Endothelial cell of umbilical vein (primary cell): ENCODE results near the gene PLA2G6. TPM values are rescaled to one million over a fixed set of nuclear protein-coding genes. Genes with fewer than 3 reads are reported as not detected.

Experiments
- BruUV-seq: library from RNA; stranded (reverse); fragments of 400-500 nt; replicated peaks from 2 replicates; lab custom pipeline; 2021; lab: Mats Ljungman, UMichigan
- CTCF ChIA-PET: fragments of 300-600, 350-600 bp; sonication (Branson Sonifier 250); formaldehyde crosslinking; loops from one replicate; lab custom pipeline; 2021; ENCODE audit warnings: antibody characterized with exemption, inconsistent platforms; lab: Charles Lee
- POLR2A ChIA-PET: fragments of 300-600, 350-600 bp; sonication (Branson Sonifier 250); formaldehyde crosslinking; loops from one replicate; lab custom pipeline; 2021; ENCODE audit warnings: antibody characterized with exemption, inconsistent platforms; lab: Charles Lee
- DNase-seq: peaks from one replicate; pipeline ENCODE4 v3.0.0-alpha.2; 2011; ENCODE audit warnings: low read depth, low spot score
- FAIRE-seq: peaks from 2 replicates; lab custom pipeline; 2011; peaks lifted over from hg19 to GRCh38; lab: Jason Lieb, UNC
- H2AFZ ChIP-seq: 2 replicates; pipeline ENCODE4 v1.6.0; 2012; ENCODE audit warnings: low read depth, low read length, control low read depth, inconsistent platforms
- H3K27ac ChIP-seq: 2 replicates; pipeline ENCODE4 v1.5.1; 2011; ENCODE audit warnings: low read depth, mild to moderate bottlenecking, control low read depth, low read length, moderate library complexity; ENCODE audit not compliant: insufficient read depth
- H3K27me3 ChIP-seq, 2 experiments: 2 replicates each; pipeline versions ENCODE4 v1.6.0 to v1.6.1; 2011; ENCODE audit warnings: low read length in 2 of 2, mixed read lengths in 1 of 2; ENCODE audit not compliant: control insufficient read depth in 2 of 2, insufficient read depth in 2 of 2
- H3K36me3 ChIP-seq, 2 experiments: 2 replicates in 1 of 2; 3 replicates in 1 of 2; pipeline ENCODE4 v1.5.1; 2011; ENCODE audit warnings: low read length in 2 of 2, mild to moderate bottlenecking in 1 of 2, moderate library complexity in 1 of 2; ENCODE audit not compliant: control insufficient read depth in 2 of 2, insufficient read depth in 2 of 2; ENCODE audit errors: extremely low read depth in 1 of 2
- H3K4me1 ChIP-seq: 3 replicates; pipeline ENCODE4 v1.5.1; 2011; ENCODE audit warnings: mild to moderate bottlenecking, low read length; ENCODE audit not compliant: control insufficient read depth, insufficient read depth; ENCODE audit errors: extremely low read depth
- H3K4me2 ChIP-seq: 2 replicates; pipeline ENCODE4 v1.6.1; 2011; ENCODE audit warnings: low read length, control low read depth, mixed read lengths; ENCODE audit not compliant: insufficient read depth
- H3K4me3 ChIP-seq, 3 experiments: fragments of 200-600 bp in 1 of 3; sonication (generic), shearing (Covaris generic) in 1 of 3; replicated peaks in 1 of 3; 2 replicates each; pipeline ENCODE4 v1.5.1; 2011 to 2016; ENCODE audit warnings: control low read depth in 3 of 3, low read length in 3 of 3, mild to moderate bottlenecking in 2 of 3, inconsistent platforms in 1 of 3, low read depth in 1 of 3, moderate library complexity in 1 of 3; ENCODE audit not compliant: insufficient read depth in 1 of 3
- H3K79me2 ChIP-seq: 2 replicates; pipeline ENCODE4 v1.6.0; 2012; ENCODE audit warnings: low read length, inconsistent platforms; ENCODE audit not compliant: control insufficient read depth, insufficient read depth
- H3K9ac ChIP-seq: replicated peaks from 2 replicates; pipeline ENCODE3; 2011; ENCODE audit warnings: low read length, control low read depth; ENCODE audit not compliant: insufficient read depth; ENCODE audit errors: extremely low read depth
- H3K9me1 ChIP-seq: replicated peaks from 3 replicates; pipeline ENCODE4 v1.6.0; 2011; ENCODE audit warnings: mild to moderate bottlenecking, low read length; ENCODE audit not compliant: control insufficient read depth, insufficient read depth; ENCODE audit errors: extremely low read depth
- H3K9me3 ChIP-seq: replicated peaks from 2 replicates; pipeline ENCODE4 v1.5.1; 2012; ENCODE audit warnings: low read length, inconsistent platforms; ENCODE audit not compliant: control insufficient read depth, insufficient read depth
- H4K20me1 ChIP-seq: replicated peaks from 2 replicates; pipeline ENCODE3; 2011; ENCODE audit warnings: mild to moderate bottlenecking, low read length; ENCODE audit not compliant: control insufficient read depth, insufficient read depth; ENCODE audit errors: extremely low read depth
- CTCF ChIP-seq, 2 donors: IDR thresholded peaks; 1 replicate in 1 of 2; 2 replicates in 1 of 2; pipeline ENCODE4 v1.5.1; 2011; ENCODE audit warnings: low read length in 2 of 2, mild to moderate bottlenecking in 2 of 2, moderate library complexity in 2 of 2, control low read depth in 1 of 2, inconsistent platforms in 1 of 2, low read depth in 1 of 2; ENCODE audit not compliant: insufficient read depth in 1 of 2; ENCODE audit errors: extremely low read depth in 1 of 2
- EZH2 ChIP-seq: IDR thresholded peaks from 2 replicates; pipeline ENCODE4 v1.6.1; 2012; ENCODE audit warnings: borderline replicate concordance, low read depth, mild to moderate bottlenecking, moderate library complexity, low read length, inconsistent platforms; ENCODE audit not compliant: severe bottlenecking
- FOS ChIP-seq: IDR thresholded peaks from 2 replicates; pipeline ENCODE4 v1.6.1; 2011; ENCODE audit warnings: mild to moderate bottlenecking, low read length, moderate library complexity, borderline replicate concordance; ENCODE audit not compliant: insufficient read depth
- GATA2 ChIP-seq: IDR thresholded peaks from 2 replicates; pipeline ENCODE4 v1.7.0; 2011; ENCODE audit warnings: low read depth, mild to moderate bottlenecking, moderate library complexity, mixed read lengths, low read length; ENCODE audit not compliant: insufficient read length, insufficient read depth
- JUN ChIP-seq: IDR thresholded peaks from 2 replicates; pipeline ENCODE4 v1.6.1; 2011; ENCODE audit warnings: borderline replicate concordance, low read depth; ENCODE audit not compliant: insufficient read length, insufficient read depth
- MAX ChIP-seq: IDR thresholded peaks from 2 replicates; pipeline ENCODE4 v1.6.1; 2011; ENCODE audit not compliant: insufficient read depth, insufficient read length
- MYC ChIP-seq: IDR thresholded peaks from one replicate; pipeline ENCODE4 v1.6.1; 2011; ENCODE audit warnings: mild to moderate bottlenecking, low read depth, low read length
- POLR2A ChIP-seq: IDR thresholded peaks from 2 replicates; pipeline ENCODE4 v1.6.1; 2012; ENCODE audit warnings: low read depth, mild to moderate bottlenecking, control low read depth, low read length
- POLR2AphosphoS5 ChIP-seq: IDR thresholded peaks from 2 replicates; pipeline ENCODE4 v1.6.1; 2012; ENCODE audit warnings: low read depth, mild to moderate bottlenecking, control low read depth, low read length, moderate library complexity; ENCODE audit not compliant: insufficient read depth
- dilution Hi-C: fragments of 300-500 bp; cut with MboI; formaldehyde crosslinking; loops from one replicate; pipeline ENCODE4 v1.15.0; 2019; ENCODE audit warnings: low sequenced_read_pairs; ENCODE audit not compliant: extremely low pct_ligation_motif_present
- intact Hi-C: fragments of 100-400 bp; cut with micrococcal nuclease; formaldehyde crosslinking; loops from one replicate; pipeline ENCODE4 v1.10.0; 2022
- polyA plus RNA-seq, 4 experiments: library from polyadenylated mRNA; depleted of rRNA in 3 of 4; stranded (reverse) in 3 of 4; unstranded in 1 of 4; fragments of >200 nt; gene quantifications; 2 replicates each; pipeline versions ENCODE4 v1.2.1 to v1.2.3, GENCODE V29; 2011 to 2012; ENCODE audit warnings: missing spikeins in 1 of 4
- total RNA-seq: library from RNA; stranded (reverse); gene quantifications from 2 replicates; pipeline ENCODE4 v1.2.3, GENCODE V29; 2021

PLA2G6 gene
- total and polyA plus RNA-seq, 2 donors (not counting 3 experiments of a cell fraction or from before 2014, with no cell fraction given): 6.6 to 10.3 TPM

- H3K4me3 ChIP-seq: no peak overlapping the region
- H3K9me3 ChIP-seq: no peaks in the 10 kb centered on the region
- no peaks in the 10 kb centered on the region for H3K79me2 ChIP-seq
- peak; percentile 81 for TF ChIP-seq POLR2AphosphoS5
- peak; percentile 98 for TF ChIP-seq MYC
- no peak for TF ChIP-seq POLR2A
- no peak for TF ChIP-seq CTCF (IDR thresholded peaks at IDR 0.05; ENCODE audit: extremely low read depth in 1 of 2, insufficient read depth in 1 of 2, low read depth in 1 of 2, low read length in 2 of 2)
- no peak for TF ChIP-seq EZH2
- TF ChIP-seq GATA2: peak; percentile 39
- peak; percentile 62 for TF ChIP-seq JUN
- TF ChIP-seq MAX: peak; percentile 97
- TF ChIP-seq FOS: peak; percentile 70
- H3K9ac ChIP-seq: peak overlapping the region; percentile 73
- H4K20me1 ChIP-seq: no peaks in the 10 kb centered on the region
- dilution Hi-C loops: no loop called here
- H2AFZ ChIP-seq: no peak overlapping the region
- H3K4me1 ChIP-seq: peaks cover 69% of the 10 kb centered on the region
- H3K27me3 ChIP-seq: no peaks in the 10 kb centered on the region
- ChIA-PET CTCF (interaction anchor here (0.6 to 3.3 kb wide), 11 partner anchors 22 to 124 kb away, joined by 3 to 22 read pairs (median 4); partner anchors contain the start of gene MAFF), POLR2A (interaction anchor here (0.6 to 2.5 kb wide), 9 partner anchors 9 to 60 kb away, joined by 3 to 11 read pairs (median 4); partner anchors contain the start of gene MAFF)
- BruUV-seq: TSS peak; percentile 41
- FAIRE-seq: peak; percentile 98
- peak overlapping the region; percentile 99 for H3K27ac ChIP-seq
- H3K36me3 ChIP-seq: no peaks in the 10 kb centered on the region
- H3K4me2 ChIP-seq: peak overlapping the region; percentile 4
- intact Hi-C loops: loop anchor here (1.0 to 2.0 kb wide), 4 partner anchors 26 to 63 kb away; no protein-coding TSS in a partner anchor
- no peaks in the 10 kb centered on the region for H3K9me1 ChIP-seq
- peak; percentile 99 for DNase-seq
These were observed 5.4 kb downstream of the PLA2G6 start for GRCh38 chr22:38176170-38176741.
